ENCODE measurements around the gene TLK2.
"Not testable (repeated sequence)": the region's sequence is repeated elsewhere in the genome, so short reads cannot be mapped to it uniquely, and the experiment has no call there.

Gene TLK2

GRCh38 chr17:62478424-62478879 lies at the start of gene TLK2:
TSS of gene TLK2 (plus strand) at chr17:62478825. CDS start at chr17:62481126, 2,301 bp downstream.
- peak within 1 kb of the TSS; percentile 94 for H3K27ac Mint-ChIP-seq
- no peaks in the 10 kb centered on the region for H3K9me3 Mint-ChIP-seq
- peak; percentile 68 to 82 for DNase-seq (ENCODE audit: low spot score in 2 of 2)
- ATAC-seq = peak; percentile 86
- peaks cover 25% of the 10 kb centered on the region for H3K4me1 Mint-ChIP-seq
- H3K4me3 Mint-ChIP-seq = peak within 1 kb of the TSS; percentile 78
- H3K36me3 Mint-ChIP-seq = peaks cover 34% of the 10 kb centered on the region

GRCh38 chr17:62435251-62435650 lies 43.4 kb upstream of the TLK2 start:
- not testable (repeated sequence) for H3K27ac Mint-ChIP-seq

GRCh38 chr17:62441181-62441580 lies 37.4 kb upstream of the TLK2 start:
- H3K36me3 Mint-ChIP-seq = peaks cover 99% of the 10 kb centered on the region

More at GRCh38 chr17:62435251-62435650, 43.4 kb upstream of the TLK2 start:
- H3K4me1 Mint-ChIP-seq; ATAC-seq; H3K4me3 Mint-ChIP-seq; DNase-seq (ENCODE audit: low spot score in 2 of 2); H3K9me3 Mint-ChIP-seq: not testable (repeated sequence)
- H3K36me3 Mint-ChIP-seq = peaks cover 86% of the 10 kb centered on the region

GRCh38 chr17:62444063-62444462 lies 34.6 kb upstream of the TLK2 start:
- Mint-ChIP-seq H3K36me3 (peaks cover 100% of the 10 kb centered on the region), H3K4me3 (no peak overlapping the region), H3K9me3 (no peaks in the 10 kb centered on the region), H3K27ac (no peak overlapping the region), H3K4me1 (no peaks in the 10 kb centered on the region)
- DNase-seq (ENCODE audit: low spot score in 2 of 2) = no peak
- no peak for ATAC-seq

More at GRCh38 chr17:62441181-62441580, 37.4 kb upstream of the TLK2 start:
- not testable (repeated sequence) for H3K27ac Mint-ChIP-seq; H3K4me3 Mint-ChIP-seq; ATAC-seq; H3K4me1 Mint-ChIP-seq; DNase-seq (ENCODE audit: low spot score in 2 of 2); H3K9me3 Mint-ChIP-seq

- peaks cover 100% of the 10 kb centered on the region for H3K36me3 Mint-ChIP-seq
- not testable (repeated sequence) for H3K27ac Mint-ChIP-seq; DNase-seq (ENCODE audit: low spot score in 2 of 2); H3K4me1 Mint-ChIP-seq; ATAC-seq; H3K9me3 Mint-ChIP-seq; H3K4me3 Mint-ChIP-seq
Observed at GRCh38 chr17:62445791-62446190, 32.8 kb upstream of the TLK2 start.

GRCh38 chr17:62452195-62452594 lies 26.4 kb upstream of the TLK2 start:
- not testable (repeated sequence) for H3K27ac Mint-ChIP-seq; ATAC-seq; H3K9me3 Mint-ChIP-seq; H3K4me3 Mint-ChIP-seq; DNase-seq (ENCODE audit: low spot score in 2 of 2)
- H3K36me3 Mint-ChIP-seq = peaks cover 38% of the 10 kb centered on the region
- H3K4me1 Mint-ChIP-seq = peaks cover 14% of the 10 kb centered on the region

GRCh38 chr17:62453041-62453440 lies 25.6 kb upstream of the TLK2 start:
- ATAC-seq; H3K4me3 Mint-ChIP-seq; DNase-seq (ENCODE audit: low spot score in 2 of 2); H3K9me3 Mint-ChIP-seq: not testable (repeated sequence)
- Mint-ChIP-seq H3K36me3 (peaks cover 29% of the 10 kb centered on the region), H3K27ac (peak overlapping the region; percentile 17), H3K4me1 (peaks cover 18% of the 10 kb centered on the region)

- not testable (repeated sequence) for H3K4me3 Mint-ChIP-seq; ATAC-seq; H3K9me3 Mint-ChIP-seq; DNase-seq (ENCODE audit: low spot score in 2 of 2)
- Mint-ChIP-seq H3K36me3 (peaks cover 23% of the 10 kb centered on the region), H3K27ac (peak overlapping the region; percentile 17), H3K4me1 (peaks cover 18% of the 10 kb centered on the region)
Observed at GRCh38 chr17:62453656-62454055, 25.0 kb upstream of the TLK2 start.

- not testable (repeated sequence) for ATAC-seq; H3K9me3 Mint-ChIP-seq; H3K4me3 Mint-ChIP-seq; DNase-seq (ENCODE audit: low spot score in 2 of 2)
- Mint-ChIP-seq H3K36me3 (peaks cover 19% of the 10 kb centered on the region), H3K27ac (peak overlapping the region; percentile 17), H3K4me1 (peaks cover 18% of the 10 kb centered on the region)
Observed at GRCh38 chr17:62454111-62454510, 24.5 kb upstream of the TLK2 start.

- no peak for ATAC-seq
- H3K9me3 Mint-ChIP-seq = no peaks in the 10 kb centered on the region
Observed at GRCh38 chr17:62456016-62456415, 22.6 kb upstream of the TLK2 start.

GRCh38 chr17:62458483-62458882 lies 20.1 kb upstream of the TLK2 start:
- not testable (repeated sequence) for H3K27ac Mint-ChIP-seq; H3K4me3 Mint-ChIP-seq; H3K9me3 Mint-ChIP-seq; DNase-seq (ENCODE audit: low spot score in 2 of 2); ATAC-seq; H3K36me3 Mint-ChIP-seq
- peaks cover 18% of the 10 kb centered on the region for H3K4me1 Mint-ChIP-seq

More at GRCh38 chr17:62456016-62456415, 22.6 kb upstream of the TLK2 start:
- no peaks in the 10 kb centered on the region for H3K36me3 Mint-ChIP-seq
- peaks cover 23% of the 10 kb centered on the region for H3K4me1 Mint-ChIP-seq
- no peak for DNase-seq (ENCODE audit: low spot score in 2 of 2)
- H3K4me3 Mint-ChIP-seq = no peak overlapping the region
- no peak overlapping the region for H3K27ac Mint-ChIP-seq

- H3K4me1 Mint-ChIP-seq; H3K9me3 Mint-ChIP-seq; H3K27ac Mint-ChIP-seq; H3K36me3 Mint-ChIP-seq; ATAC-seq; DNase-seq (ENCODE audit: low spot score in 2 of 2); H3K4me3 Mint-ChIP-seq: not testable (repeated sequence)
Observed at GRCh38 chr17:62464422-62464821, 14.2 kb upstream of the TLK2 start.

- not testable (repeated sequence) for H3K4me1 Mint-ChIP-seq; DNase-seq (ENCODE audit: low spot score in 2 of 2); ATAC-seq; H3K9me3 Mint-ChIP-seq; H3K27ac Mint-ChIP-seq; H3K36me3 Mint-ChIP-seq; H3K4me3 Mint-ChIP-seq
Observed at GRCh38 chr17:62465271-62465670, 13.4 kb upstream of the TLK2 start.

- H3K27ac Mint-ChIP-seq = peak overlapping the region; percentile 70
- DNase-seq (ENCODE audit: low spot score in 2 of 2) (peak; percentile 46 to 69), ATAC-seq (peak; percentile 63)
- H3K4me3 Mint-ChIP-seq, H3K4me1 Mint-ChIP-seq, H3K36me3 Mint-ChIP-seq, H3K9me3 Mint-ChIP-seq: not testable (repeated sequence)
Observed at GRCh38 chr17:62470666-62471379, 7.8 kb upstream of the TLK2 start.

GRCh38 chr17:62471380-62471880 lies 7.2 kb upstream of the TLK2 start:
- H3K4me1 Mint-ChIP-seq; ATAC-seq; DNase-seq (ENCODE audit: low spot score in 2 of 2); H3K9me3 Mint-ChIP-seq; H3K36me3 Mint-ChIP-seq; H3K27ac Mint-ChIP-seq; H3K4me3 Mint-ChIP-seq: not testable (repeated sequence)
